ENCODE measurements around the gene IQCC.

The IQCC gene

DNA sequence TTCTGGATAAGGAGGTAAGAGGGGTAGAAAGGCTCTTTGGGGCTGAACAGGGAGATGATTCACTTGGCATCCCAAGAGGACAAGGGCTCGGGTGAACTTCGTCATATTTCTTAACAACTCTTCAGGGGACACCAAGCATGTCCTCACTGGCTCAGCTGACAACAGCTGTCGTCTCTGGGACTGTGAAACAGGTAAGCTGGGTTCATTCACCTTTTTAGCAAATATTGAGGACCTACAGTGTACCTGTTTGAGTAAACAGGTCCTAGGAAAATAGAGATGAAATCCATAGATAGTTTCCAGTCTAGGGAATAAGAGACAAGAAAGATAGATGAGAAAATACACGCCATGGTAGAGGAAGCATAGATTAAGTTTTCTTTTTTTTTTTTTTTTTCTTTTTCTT, 18.8 kb downstream of the IQCC start:
- no peak for DNase-seq (ENCODE audit: low spot score)

DNA sequence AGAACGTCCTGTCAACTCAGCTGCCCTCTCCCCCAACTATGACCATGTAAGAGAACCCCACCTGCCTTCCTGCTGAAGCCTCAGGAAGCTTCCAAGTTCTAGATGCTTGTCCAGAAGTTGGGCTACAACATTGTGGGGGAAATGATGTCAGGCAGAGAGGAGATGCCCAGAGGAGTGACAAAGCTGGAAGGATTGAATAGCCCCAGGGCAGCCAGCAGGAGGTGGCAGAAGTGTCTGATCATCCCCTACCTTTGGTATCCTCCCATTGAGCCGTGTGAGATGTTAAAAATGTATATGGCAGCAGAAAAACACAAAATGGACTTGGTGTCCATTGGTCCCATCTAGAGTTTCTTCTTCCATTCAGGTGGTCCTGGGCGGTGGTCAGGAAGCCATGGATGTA, 23.3 kb downstream of the IQCC start:
- DNase-seq (ENCODE audit: low spot score): no peak

DNA sequence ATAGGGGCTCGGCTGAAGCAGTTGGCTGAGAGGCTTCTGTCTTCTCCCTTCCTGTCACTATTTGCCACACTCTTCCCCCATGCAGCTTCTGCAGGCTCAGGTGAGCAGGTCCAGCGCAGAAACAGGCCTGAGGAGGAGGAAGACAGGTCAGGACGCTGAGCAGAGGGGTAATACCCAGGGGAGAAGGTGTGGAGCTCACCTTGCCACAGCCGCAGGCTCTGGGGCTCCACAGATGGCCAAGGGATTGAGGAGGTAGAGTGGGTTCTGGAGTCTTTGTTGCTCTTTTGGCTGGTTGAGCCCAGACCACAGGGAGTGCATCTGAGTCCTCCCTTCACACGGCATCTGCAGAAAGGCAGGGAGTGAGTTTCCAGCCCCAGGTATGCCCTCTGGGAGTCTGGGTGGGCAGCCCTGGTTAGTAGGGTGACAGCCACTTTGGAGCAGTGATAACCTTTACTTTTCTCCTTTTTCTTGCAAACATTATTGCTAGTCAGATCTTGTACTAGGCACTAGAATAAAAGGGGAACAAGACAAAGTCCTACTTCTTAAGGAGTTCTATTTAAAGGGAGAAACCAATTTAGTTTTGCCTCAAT, 26.5 kb downstream of the IQCC start:
- DNase-seq (ENCODE audit: low spot score): no peak

DNA sequence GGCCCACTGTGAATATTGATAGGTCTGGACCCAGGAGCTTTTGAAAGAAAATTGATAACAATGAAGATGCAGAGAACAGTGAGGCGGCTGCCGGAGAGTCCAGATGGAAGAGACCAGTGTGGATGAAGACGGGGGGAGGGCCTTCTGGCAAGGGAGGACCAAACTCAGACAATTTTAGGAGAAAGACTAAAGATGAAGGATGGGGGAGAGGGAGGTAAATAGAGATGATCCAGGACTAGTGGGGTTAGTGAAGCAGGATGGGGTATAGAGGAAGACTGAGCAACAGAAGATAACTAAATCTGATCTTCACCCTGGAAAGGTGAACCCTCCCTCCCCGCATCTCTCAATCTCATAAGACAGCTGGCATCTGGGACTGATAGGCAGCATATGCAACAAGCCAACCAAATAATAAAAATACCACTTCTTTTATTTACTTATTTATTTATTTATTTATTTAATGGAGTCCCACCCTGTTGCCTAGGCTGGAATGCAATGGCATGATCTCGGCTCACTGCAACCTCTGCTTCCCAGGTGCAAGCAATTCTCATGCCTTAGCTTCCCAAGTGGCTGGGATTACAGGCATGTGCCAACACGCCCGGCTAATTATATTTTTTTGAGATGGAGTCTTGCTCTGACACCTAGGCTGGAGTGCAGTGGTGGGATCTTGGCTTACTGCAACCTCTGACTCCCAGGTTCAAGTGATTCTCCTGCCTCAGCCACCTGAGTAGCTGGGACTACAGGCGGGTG, 27.3 kb downstream of the IQCC start:
- no peak for DNase-seq (ENCODE audit: low spot score)

DNA sequence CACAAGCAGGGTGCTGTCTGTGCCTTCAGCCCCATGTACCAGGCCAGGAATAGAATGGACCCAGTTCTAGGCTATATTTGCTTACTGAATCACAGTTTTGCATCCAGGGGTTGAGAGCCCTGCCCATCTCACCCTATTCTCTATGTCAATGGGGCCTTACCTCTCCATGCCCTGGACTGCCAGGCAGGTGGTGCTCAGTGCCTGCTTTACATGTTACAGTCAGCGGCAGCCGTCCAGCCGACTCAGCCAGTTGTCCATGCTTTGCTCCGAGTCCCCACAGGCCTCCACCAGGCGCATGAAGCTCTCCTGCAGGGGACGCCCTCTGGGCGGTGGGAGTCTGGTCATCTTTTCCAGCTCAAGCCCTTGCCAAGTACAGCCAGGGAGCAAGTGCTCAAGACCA, 29.3 kb downstream of the IQCC start:
- DNase-seq (ENCODE audit: low spot score): no peak

DNA sequence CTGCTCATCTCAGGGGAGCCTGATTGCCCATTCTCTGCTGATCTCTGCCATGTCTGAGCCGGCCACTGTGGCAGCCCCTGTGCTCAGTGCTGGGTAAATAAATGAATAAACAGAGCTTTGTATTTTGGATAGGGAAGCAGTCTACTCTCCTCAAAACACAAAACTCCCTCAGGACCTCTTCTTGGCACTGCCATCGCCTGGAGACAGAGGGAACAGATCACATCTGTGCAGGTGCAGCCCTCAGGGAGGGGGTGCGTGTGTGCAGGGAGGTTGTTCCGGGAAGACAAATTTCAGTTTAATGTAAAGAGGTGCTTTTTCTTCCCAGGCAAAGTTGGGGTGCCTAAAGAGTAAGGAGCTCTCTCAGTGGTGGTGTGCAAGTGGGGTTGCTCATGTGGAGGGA, 33.9 kb downstream of the IQCC start:
- no peak for DNase-seq (ENCODE audit: low spot score)

DNA sequence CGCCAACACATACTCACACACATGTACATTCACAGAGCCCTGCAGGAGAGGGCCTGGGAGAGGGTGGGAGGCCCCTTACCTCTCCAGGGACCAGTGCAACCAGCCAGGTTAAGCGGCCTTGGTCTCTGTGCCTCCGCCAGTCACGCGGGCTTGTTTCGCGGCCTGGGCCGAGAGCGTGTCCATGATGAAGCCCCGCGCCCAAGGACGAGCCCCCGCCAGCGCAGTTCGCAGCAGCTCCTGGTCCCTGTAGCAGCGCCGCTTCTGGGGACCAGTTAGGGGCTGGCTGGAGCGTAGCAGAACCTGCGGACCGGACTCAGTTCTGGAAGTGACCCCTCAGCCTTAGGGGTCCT, 34.3 kb downstream of the IQCC start:
- no peak for DNase-seq (ENCODE audit: low spot score)

DNA sequence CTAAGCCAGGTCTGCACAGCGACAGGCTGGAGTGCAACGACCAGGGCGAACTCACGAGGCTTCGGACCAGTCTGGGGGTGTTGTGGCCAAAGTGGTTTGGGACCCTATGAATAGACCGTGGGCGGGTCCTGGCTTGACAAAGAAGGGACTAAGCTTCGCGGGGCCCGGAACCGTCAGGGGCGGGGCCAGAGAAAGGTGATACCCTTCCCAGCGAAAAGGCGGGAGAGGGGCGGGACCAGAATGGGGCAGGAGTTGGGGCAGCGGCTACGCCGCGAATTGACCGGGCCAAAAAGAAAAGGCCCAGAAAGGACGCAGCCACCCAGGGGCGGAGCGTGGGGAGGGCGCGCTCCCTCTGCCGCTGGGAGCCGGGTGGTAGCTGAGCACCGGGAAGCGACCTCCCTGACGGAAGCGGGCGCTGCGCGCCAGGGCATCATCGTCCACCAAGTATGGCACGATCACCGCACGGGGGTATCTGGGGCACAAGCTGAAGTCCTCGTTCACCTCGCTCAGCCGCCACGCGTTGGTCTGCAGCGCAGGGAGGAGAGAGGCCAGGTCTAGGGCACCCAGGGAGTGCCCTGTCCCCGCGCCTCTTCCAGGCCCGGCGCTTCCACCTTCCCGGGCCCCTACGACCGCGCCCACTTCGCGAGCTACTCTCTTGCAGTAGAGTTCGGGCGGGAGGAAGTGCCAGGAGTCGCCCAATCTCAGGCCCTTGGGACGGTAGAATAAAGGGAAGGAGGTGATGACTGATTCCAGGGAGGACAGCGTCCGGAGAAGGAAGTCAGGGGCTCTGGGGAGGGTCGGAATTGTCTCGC, 34.9 kb downstream of the IQCC start:
- peak; percentile 78 for DNase-seq (ENCODE audit: low spot score)

DNA sequence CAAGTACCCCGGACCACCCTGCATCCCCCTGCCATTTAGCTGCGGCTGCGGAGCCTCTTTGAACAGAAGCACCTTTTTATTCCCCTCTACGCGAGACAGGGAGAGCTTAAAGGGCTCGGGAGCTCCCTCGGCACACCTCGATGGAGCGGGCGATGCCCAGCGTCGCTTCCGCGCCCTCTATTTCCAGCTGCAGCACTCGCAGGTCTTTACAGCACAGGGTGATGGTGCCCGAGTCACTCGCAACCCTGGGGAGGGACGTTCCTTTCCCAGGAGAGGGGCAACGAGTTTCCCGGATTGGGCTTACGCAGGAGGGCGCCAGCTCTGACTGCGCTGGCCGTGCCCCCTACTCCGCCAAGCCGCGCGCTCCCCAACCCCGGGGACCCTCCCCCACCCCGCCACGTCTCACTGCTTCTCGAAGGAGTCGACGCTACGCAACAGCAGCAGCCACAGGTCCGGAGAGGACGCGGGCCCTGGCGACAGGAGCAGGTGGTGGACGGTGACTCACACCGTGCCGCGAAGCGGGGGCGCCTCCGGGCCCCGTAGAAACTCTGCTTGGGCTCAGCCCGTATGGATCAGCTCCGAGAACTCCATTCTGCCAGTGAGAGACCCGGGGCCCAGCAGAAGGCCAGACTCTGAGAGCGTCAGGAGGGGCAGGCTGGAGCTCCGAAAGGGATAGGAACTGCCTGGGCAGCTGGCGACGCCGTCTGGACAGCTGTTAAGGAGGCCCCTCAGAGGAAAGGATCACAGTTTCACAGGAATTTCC, 35.7 kb downstream of the IQCC start:
- DNase-seq (ENCODE audit: low spot score): peak; percentile 63

DNA sequence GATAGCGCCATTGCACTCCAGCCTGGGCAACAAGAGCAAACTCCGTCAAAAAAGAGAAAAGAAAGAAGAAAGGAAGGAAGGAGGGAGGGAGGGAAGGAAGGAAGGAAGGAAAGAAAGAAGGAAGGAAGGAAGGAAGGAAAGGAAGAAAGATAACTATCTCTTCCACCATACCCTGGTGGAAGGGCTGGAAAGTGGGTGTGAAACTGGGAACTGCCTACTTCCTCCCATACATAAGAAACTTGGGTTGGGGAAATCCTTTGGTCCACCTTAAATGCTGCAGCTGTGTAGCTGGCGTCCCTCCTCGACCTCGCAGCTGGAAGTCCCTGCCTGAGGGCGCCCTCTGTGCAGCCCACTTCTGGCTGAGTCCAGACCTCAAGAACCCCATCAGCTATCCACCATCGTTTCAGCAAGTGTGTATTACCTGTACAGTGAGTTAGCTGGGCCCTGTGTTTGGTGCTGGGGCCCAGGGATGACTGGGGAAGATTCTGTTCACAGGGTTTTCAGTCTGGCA, 36.9 kb downstream of the IQCC start:
- peak; percentile 15 for DNase-seq (ENCODE audit: low spot score)

DNA sequence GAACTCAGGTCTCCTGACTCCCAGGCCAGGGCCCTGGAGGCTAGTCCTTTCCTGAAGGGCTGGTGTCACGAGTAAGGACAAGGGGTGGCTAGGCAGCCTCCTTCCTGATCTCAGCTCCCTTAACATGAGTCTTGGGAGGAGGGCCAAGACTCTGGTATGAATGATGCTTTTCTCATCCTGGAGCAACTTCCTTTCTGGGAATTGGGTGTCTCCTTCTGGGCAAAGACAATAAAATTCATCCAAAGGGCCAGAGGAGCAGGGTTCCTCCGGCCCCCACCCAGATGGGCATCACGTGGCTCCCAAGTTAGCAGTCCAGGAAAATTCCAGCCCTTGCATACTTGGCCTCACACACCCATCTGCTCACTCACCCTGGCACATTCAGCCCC, 41.4 kb downstream of the IQCC start, which contains the start of gene FAM167B:
FAM167B (plus strand) TSS at position 335 of the 386 bp plus-strand sequence. CDS start 200 bp downstream, outside the sequence.
- peak; percentile 75 for DNase-seq (ENCODE audit: low spot score)

DNA sequence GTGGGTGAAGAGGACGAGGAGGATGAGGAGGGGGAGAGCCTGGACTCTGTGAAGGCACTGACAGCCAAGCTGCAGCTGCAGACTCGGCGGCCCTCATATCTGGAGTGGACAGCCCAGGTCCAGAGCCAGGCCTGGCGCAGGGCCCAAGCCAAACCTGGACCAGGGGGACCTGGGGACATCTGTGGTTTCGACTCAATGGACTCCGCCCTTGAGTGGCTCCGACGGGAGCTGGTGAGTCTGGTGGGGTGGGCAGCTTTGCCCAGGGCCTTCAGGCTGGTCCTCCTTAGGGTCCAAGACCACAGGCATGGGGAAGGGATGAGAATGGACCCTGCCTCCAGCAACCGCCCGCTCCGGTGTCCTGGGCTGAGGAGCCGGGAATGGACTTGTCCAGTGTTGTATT, 42.0 kb downstream of the IQCC start:
- DNase-seq (ENCODE audit: low spot score): peak; percentile 7

DNA sequence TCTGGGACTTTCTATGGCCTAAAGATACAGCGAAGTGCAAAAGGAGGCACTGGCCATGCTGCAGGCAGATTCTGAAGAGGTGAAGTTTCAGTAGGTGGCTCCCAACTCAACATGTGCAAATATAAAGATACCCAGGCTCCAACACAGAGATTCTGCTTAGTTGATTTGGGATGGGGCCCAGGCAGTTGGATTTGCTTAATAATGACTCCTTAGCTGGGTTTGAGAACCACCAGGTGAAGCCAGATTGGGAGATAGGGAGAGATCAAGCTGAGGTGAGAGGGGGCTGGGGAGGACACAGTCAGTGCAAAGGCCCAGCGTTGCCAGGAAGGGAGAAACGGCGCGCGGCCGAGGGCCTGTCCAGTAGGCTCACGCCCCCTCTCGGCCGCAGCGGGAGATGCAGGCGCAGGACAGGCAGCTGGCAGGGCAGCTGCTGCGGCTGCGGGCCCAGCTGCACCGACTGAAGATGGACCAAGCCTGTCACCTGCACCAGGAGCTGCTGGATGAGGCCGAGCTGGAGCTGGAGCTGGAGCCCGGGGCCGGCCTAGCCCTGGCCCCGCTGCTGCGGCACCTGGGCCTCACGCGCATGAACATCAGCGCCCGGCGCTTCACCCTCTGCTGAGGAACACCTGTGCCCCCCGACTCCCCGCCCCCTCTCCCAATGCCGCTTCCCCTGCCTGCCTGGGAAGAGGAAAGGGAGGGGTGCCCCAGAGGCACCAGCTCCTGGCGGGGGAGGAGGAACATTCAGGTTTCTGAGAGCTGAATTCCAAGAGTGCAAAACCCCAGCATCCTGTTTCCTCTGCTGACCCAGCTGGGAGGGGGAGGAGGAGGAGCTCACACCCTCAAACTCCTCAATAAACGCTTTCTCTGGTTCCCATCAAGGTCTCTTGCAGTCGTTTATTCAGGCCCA, 42.8 kb downstream of the IQCC start:
- peak; percentile 85 for DNase-seq (ENCODE audit: low spot score)

DNA sequence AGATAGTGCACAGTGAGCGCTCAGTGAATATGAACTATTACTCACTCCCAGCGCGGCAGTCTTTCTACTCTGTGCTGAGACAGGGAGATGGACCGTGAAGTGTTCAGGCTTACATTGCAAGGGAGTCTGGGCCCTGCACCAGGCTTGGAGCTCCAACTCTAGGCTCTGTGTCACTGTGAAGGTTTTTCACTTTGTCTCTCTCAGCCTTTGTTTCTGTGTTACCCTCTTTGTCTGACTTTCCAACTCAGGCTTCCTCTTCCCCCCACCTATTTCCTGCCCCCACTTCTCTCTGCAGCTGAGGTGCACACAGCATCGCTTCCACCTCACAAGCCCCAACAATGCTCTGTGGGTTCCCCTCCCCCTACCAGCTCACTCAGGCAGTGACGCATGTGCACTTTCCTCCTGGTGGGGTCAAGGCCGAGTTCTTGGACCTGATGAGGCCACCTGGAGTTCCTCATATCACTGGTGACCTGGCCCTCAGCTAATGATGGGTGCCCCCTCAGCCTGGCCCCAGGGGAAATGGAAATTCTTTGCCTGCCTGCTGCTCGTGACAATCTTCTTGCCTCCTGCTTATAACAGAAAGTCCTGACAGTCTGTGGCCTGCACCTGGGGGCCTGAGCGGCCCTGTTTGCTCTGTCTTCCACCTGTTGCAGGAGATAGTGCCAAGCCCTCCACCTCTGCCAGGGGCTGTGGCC, 44.5 kb downstream of the IQCC start:
- no peak for DNase-seq (ENCODE audit: low spot score)

DNA sequence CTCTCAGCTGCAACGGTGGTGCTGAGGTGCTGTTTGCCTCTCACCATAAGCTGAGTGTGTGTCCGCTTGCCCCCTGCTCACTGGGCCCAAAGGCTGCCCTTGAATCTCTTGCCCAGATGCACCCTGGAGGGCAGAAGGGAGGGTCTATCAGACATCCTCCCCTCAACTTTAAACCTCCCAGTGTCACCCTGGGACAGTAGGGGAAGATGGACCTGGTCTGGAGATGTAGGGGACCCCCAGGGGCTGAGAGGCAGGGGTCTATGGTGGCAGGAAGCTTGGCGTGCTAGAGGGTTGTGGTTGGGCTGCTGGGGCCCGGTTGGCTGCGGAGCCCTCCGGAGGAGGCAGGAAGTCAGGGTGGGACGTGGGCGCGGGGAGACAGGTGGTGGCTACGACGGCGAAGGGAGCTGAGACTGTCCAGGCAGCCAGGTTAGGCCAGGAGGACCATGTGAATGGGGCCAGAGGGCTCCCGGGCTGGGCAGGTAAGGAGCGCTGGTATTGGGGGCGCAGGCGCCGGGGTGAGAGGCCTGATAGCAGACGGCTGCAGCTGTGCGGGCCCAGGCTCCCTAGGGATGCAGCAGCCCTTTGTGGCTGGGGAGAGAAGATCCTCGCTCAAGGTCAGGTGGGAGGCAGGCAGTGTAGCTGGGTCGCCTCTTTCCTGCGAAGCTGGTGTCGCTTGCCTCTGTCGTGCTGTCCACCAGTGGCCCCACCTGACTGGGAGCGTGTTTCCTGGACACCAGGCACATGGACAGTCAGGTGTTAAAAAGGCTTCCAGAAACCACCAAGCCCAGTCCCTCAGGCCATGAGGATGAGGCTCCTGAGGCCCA, 45.6 kb downstream of the IQCC start, which contains the start of gene LCK:
LCK (plus strand) TSS at position 373 of the 824 bp plus-strand sequence. CDS start 23,065 bp downstream, outside the sequence.
- DNase-seq (ENCODE audit: low spot score): no peak

DNA sequence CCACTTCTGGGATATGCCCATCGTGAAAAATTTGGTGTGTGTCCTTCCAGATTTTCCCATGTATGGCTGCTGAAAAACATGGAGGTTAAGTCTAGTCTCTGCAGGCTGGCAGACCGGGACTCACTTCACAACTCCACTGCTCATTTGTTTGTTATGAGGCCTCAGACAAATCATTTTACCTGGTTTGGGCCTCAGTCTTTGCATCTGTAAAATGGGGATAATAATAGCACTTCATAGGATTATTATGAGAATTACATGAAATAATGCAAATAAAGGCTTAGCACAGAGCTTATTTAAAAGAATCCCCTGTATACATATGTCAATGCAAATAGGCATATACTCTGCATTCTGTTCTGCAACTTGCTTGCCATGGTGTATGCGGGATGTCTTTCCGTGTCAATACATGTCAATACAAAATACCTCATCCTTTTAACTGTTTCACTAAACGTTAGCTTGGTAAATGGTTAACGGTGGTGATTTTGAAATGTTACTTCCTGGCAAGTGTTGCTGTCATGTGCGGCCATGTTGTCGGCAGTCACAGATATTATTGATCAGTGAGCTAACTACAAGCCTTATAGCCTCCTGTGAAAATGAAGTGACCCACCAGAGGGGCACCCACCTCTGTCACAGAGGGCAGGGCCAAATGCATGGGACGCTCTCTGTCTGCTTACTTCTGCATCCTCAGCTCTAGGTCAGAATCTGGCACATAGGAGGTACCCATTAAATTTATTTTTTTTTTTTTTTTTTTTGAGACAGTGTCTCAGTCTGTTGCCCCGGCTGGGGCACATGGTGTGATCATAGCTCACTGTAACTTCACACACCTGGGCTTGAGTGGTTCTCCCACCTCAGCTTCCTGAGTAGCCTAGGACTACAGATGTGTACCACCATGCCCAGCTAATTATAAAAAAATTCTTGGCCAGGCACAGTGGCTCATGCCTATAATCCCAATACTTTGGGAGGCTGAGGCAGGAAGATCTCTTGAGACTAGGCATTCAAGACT, 49.9 kb downstream of the IQCC start:
- DNase-seq (ENCODE audit: low spot score): no peak

DNA sequence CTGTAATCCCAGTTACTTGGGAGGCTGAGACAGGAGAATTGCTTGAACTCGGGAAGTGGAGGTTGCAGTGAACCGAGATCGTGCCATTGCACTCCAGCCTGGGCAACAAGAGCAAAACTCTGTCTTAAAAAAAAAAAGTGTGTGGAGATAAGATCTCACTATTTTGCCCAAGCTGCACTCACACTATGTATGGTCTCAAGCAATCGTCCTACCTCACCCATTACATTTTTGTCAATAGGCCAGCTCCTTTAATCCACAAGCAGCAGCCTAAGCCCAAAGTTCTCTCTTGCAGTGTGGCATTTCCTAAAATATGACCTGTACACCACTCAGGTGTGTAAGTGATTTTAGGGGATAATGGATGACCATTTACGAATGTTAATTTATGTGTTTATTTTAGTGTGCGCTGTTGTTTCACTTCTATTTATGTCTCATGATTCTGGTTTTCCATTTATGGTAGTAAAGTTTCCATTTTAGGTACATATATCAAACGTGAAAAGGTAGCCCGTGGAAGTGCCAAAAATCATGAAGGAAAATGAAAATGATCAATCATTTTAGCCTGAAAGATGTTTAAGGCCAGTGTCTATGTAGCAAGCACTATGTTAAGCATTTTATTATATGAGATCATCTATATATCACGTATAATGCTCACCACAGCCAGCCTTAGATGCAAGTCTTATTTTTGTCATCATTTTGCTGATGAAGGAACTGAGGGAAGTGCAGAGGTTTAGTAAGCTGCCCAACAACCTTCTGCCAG, 51.2 kb downstream of the IQCC start:
- DNase-seq (ENCODE audit: low spot score): no peak

DNA sequence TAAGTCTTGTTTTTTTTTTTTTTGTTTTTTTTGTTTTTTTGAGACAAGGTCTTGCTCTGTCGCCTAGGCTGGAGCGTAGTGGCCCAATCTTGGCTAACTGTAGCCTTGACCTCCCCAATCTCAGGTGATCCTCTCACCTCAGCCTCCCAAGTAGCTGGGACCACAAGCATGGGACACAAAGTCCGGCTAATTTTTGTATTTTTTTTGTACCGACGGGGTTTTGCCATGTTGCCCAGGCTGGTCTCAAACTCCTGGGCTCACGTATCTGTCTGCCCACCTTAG, 51.7 kb downstream of the IQCC start:
- DNase-seq (ENCODE audit: low spot score): no peak
